Smooth muscle cell (in vitro differentiated cells): ENCODE measurements around the gene CAMTA1. TPM values are rescaled to one million over a fixed set of nuclear protein-coding genes. Genes with fewer than 3 reads are reported as not detected.

ENCODE experiments used
- DNase-seq: peaks from one replicate; lab custom pipeline; 2025; ENCODE audit not compliant: unreplicated experiment; lab: John Stamatoyannopoulos, UW
- H2AFZ ChIP-seq: fragments of 200-600 bp; sonication (generic); 2 replicates; pipeline ENCODE4 v1.6.0; 2016; ENCODE audit warnings: antibody characterized with exemption, low read depth, mild to moderate bottlenecking
- H3F3A ChIP-seq: fragments of 200-600 bp; sonication (generic); 2 replicates; pipeline ENCODE4 v1.6.0; 2017; ENCODE audit warnings: antibody characterized with exemption, low read depth
- H3K27ac ChIP-seq: fragments of 200-600 bp; sonication (generic); 2 replicates; pipeline ENCODE4 v1.5.1; 2016; ENCODE audit warnings: low read depth, mild to moderate bottlenecking
- H3K27me3 ChIP-seq: fragments of 200-600 bp; sonication (generic); 2 replicates; pipeline ENCODE4 v1.6.1; 2016; ENCODE audit warnings: low read depth, mild to moderate bottlenecking
- H3K36me3 ChIP-seq: fragments of 200-600 bp; sonication (generic); 2 replicates; pipeline ENCODE4 v1.5.1; 2016; ENCODE audit warnings: low read depth
- H3K4me1 ChIP-seq: fragments of 200-600 bp; sonication (generic); 2 replicates; pipeline ENCODE4 v1.5.1; 2016; ENCODE audit warnings: low read depth
- H3K4me2 ChIP-seq: fragments of 200-600 bp; sonication (generic); 2 replicates; pipeline ENCODE4 v1.6.0; 2016; ENCODE audit warnings: mild to moderate bottlenecking
- H3K4me3 ChIP-seq: fragments of 200-600 bp; sonication (generic); 2 replicates; pipeline ENCODE4 v1.5.1; 2016; ENCODE audit warnings: mild to moderate bottlenecking
- H3K79me2 ChIP-seq: fragments of 200-600 bp; sonication (generic); 2 replicates; pipeline ENCODE4 v1.6.0; 2016; ENCODE audit warnings: low read depth, mild to moderate bottlenecking
- H3K9ac ChIP-seq: fragments of 200-600 bp; sonication (generic); 2 replicates; pipeline ENCODE4 v1.6.0; 2016; ENCODE audit warnings: low read depth
- H3K9me3 ChIP-seq: fragments of 200-600 bp; sonication (generic); replicated peaks from 2 replicates; pipeline ENCODE4 v1.5.1; 2016; ENCODE audit warnings: low read depth
- H4K20me1 ChIP-seq: fragments of 200-600 bp; sonication (generic); 2 replicates; pipeline ENCODE4 v1.6.0; 2016; ENCODE audit warnings: low read depth
- CTCF ChIP-seq: fragments of 200-600 bp; sonication (generic); IDR thresholded peaks from 2 replicates; pipeline ENCODE4 v1.5.1; 2017; ENCODE audit warnings: borderline replicate concordance, mild to moderate bottlenecking, antibody characterized with exemption; ENCODE audit not compliant: insufficient read depth, poor library complexity, severe bottlenecking
- WGBS: methylation state at CpG from one replicate; pipeline ENCODE4 v1.1.7; 2016; ENCODE audit warnings: low lambda C conversion rate; 5-methylcytosine and 5-hydroxymethylcytosine counted together
- polyA plus RNA-seq: library from polyadenylated mRNA; unstranded; fragments of >200 nt; fragmentation: Nextera tagmentation; extraction: Ambion mirVana; gene quantifications from 2 replicates; pipeline ENCODE4 v1.2.1, GENCODE V29; 2016
- total RNA-seq: library from RNA; depleted of rRNA; stranded (reverse); fragments of >200 nt; gene quantifications from 2 replicates; pipeline ENCODE4 v1.2.3, GENCODE V29; 2014

Gene CAMTA1
- total and polyA plus RNA-seq, 2 experiments from 2014 or later, result 139 to 145 TPM

DNA sequence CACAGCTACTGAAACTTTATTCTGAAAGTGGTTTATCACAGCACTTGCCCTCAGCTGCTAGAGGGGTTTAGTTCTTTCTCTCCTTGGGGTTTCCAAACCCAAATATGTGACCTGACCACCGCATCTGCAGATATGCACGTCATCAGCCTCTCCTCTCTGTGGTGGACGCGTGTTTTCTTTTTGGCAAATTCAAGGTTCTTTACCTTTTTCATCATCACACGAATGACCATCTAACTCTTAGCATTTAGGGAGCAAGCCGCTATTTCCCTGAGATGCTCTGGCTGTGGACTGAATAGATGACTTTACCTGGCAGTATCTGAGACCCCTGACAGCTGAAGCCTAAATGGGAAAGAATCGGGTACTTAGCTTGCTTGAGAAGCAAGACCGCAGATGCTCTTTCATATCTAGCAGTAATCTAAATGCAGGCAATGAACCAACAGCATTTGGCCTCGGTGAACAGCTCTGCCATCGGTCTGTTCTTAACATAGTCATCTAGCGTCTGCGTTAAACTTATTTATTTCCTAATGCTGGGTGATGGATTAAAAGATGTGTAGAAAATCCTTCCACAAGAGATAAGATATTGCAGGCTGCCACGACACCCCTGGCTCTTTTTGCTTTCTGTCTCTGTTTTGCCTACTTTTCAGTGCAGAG lies 463.4 kb downstream of the CAMTA1 start:
- Histone ChIP-seq H3K79me2 (no peaks in the 10 kb centered on the region), H3K4me2 (peak overlapping the region; percentile 46), H3K9ac (no peak overlapping the region), H3K9me3 (no peaks in the 10 kb centered on the region), H3K27ac (no peak overlapping the region), H4K20me1 (no peaks in the 10 kb centered on the region), H3K4me3 (no peak overlapping the region), H3K36me3 (no peaks in the 10 kb centered on the region), H3K4me1 (peaks cover 12% of the 10 kb centered on the region), H3K27me3 (no peaks in the 10 kb centered on the region), H2AFZ (no peak overlapping the region), H3F3A (no peaks in the 10 kb centered on the region)
- no peak for DNase-seq
- whole genome bisulfite sequencing, result 54% methylated on average over 13 of the region's 13 CpGs
- TF ChIP-seq CTCF, result no peak

GRCh38 chr1:7249516-7249915 lies 464.3 kb downstream of the CAMTA1 start:
- no peaks in the 10 kb centered on the region for H3K9me3 ChIP-seq
- H3K27ac ChIP-seq, result no peak overlapping the region
- H4K20me1 ChIP-seq, result no peaks in the 10 kb centered on the region
- TF ChIP-seq CTCF, result no peak
- no peaks in the 10 kb centered on the region for H3F3A ChIP-seq
- 79% methylated on average over 3 of the region's 3 CpGs for WGBS
- no peak overlapping the region for H3K4me3 ChIP-seq
- peaks cover 12% of the 10 kb centered on the region for H3K4me1 ChIP-seq
- no peak for DNase-seq
- H2AFZ ChIP-seq, result no peak overlapping the region
- no peaks in the 10 kb centered on the region for H3K36me3 ChIP-seq
- no peak overlapping the region for H3K9ac ChIP-seq
- no peaks in the 10 kb centered on the region for H3K79me2 ChIP-seq
- no peaks in the 10 kb centered on the region for H3K27me3 ChIP-seq
- peak overlapping the region; percentile 46 for H3K4me2 ChIP-seq

GRCh38 chr1:7250176-7250575 lies 464.9 kb downstream of the CAMTA1 start:
- no peak for DNase-seq

More at GRCh38 chr1:7250176-7250575, 464.9 kb downstream of the CAMTA1 start:
- Histone ChIP-seq H3K4me3 (no peak overlapping the region), H2AFZ (no peak overlapping the region), H3K4me1 (peaks cover 12% of the 10 kb centered on the region), H3K9me3 (no peaks in the 10 kb centered on the region), H3K9ac (no peak overlapping the region), H3F3A (no peaks in the 10 kb centered on the region), H3K4me2 (no peak overlapping the region), H3K79me2 (no peaks in the 10 kb centered on the region), H3K27ac (no peak overlapping the region), H3K36me3 (no peaks in the 10 kb centered on the region), H4K20me1 (no peaks in the 10 kb centered on the region), H3K27me3 (no peaks in the 10 kb centered on the region)
- 93% methylated on average over 10 of the region's 10 CpGs for WGBS
- no peak for TF ChIP-seq CTCF
